KMS-11 (cell line): ENCODE data around the gene DLK2.

Experiments used
- H2AFZ ChIP-seq: fragments of 200-600 bp; sonication (generic); 2 replicates; pipeline ENCODE4 v1.6.1; 2016; ENCODE audit warnings: antibody characterized with exemption, mixed run types, low read depth
- H3K27ac ChIP-seq: fragments of 200-600 bp; sonication (generic); 2 replicates; pipeline ENCODE4 v1.6.1; 2016; ENCODE audit warnings: mild to moderate bottlenecking, mixed run types
- H3K27me3 ChIP-seq: fragments of 200-600 bp; sonication (generic); 2 replicates; pipeline ENCODE4 v1.6.1; 2017; ENCODE audit warnings: mild to moderate bottlenecking, low read depth, mixed run types, moderate library complexity; ENCODE audit not compliant: insufficient read depth
- H3K36me3 ChIP-seq: fragments of 200-600 bp; sonication (generic); 2 replicates; pipeline ENCODE4 v1.6.1; 2017; ENCODE audit warnings: mild to moderate bottlenecking, mixed run types; ENCODE audit not compliant: insufficient read depth
- H3K4me1 ChIP-seq: fragments of 200-600 bp; sonication (generic); 2 replicates; pipeline ENCODE4 v1.6.1; 2016; ENCODE audit warnings: mild to moderate bottlenecking, low read depth, mixed run types; ENCODE audit not compliant: poor library complexity, severe bottlenecking
- H3K4me2 ChIP-seq: fragments of 200-600 bp; sonication (generic); 2 replicates; pipeline ENCODE4 v1.7.0; 2016; ENCODE audit warnings: mild to moderate bottlenecking, mixed run types
- H3K4me3 ChIP-seq: fragments of 200-600 bp; sonication (generic); IDR thresholded peaks from 2 replicates; pipeline ENCODE4 v1.6.1; 2017; ENCODE audit warnings: low read depth, low read length, mixed read lengths; ENCODE audit not compliant: insufficient read depth
- H3K79me2 ChIP-seq: fragments of 200-600 bp; sonication (generic); 2 replicates; pipeline ENCODE4 v1.6.1; 2016; ENCODE audit warnings: low read depth, mixed run types; ENCODE audit not compliant: insufficient read depth
- H3K9ac ChIP-seq: fragments of 200-600 bp; sonication (generic); 2 replicates; pipeline ENCODE4 v1.6.1; 2016; ENCODE audit warnings: mild to moderate bottlenecking, mixed run types
- H4K20me1 ChIP-seq: fragments of 200-600 bp; sonication (generic); 2 replicates; pipeline ENCODE4 v1.6.1; 2016; ENCODE audit warnings: mild to moderate bottlenecking, mixed run types; ENCODE audit not compliant: insufficient read depth
- TF ChIP-seq, protein P1 (sequence below): fragments of 200-600 bp; sonication (generic); conservative IDR thresholded peaks from 2 replicates; pipeline ENCODE4 v1.6.1; 2017; ENCODE audit warnings: low read depth, mild to moderate bottlenecking, antibody characterized with exemption, low read length, moderate library complexity, mixed read lengths

Gene DLK2

DNA sequence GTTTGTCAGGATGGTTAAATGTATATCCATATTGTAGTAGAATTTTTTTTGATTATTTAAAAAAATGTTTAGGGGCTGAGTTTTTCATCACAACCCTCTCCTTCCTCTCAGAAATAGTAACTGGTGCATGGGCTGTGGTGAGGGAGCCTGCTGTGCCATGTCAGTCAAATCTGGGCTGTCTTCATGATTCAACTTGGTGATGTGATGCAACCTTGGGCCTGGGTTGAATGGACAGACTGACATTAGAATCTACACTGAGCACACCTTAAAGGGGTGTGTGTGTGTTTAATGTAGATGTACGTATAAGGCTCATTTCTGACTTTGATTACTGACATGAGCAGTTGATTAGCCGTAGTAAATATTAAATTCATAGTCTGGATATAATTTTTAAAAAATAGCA lies 25.7 kb upstream of the DLK2 start:
- H3K9ac ChIP-seq: no peak overlapping the region
- no peak overlapping the region for H3K4me2 ChIP-seq
- no peaks in the 10 kb centered on the region for H3K27me3 ChIP-seq
- TF ChIP-seq, protein P1, sequence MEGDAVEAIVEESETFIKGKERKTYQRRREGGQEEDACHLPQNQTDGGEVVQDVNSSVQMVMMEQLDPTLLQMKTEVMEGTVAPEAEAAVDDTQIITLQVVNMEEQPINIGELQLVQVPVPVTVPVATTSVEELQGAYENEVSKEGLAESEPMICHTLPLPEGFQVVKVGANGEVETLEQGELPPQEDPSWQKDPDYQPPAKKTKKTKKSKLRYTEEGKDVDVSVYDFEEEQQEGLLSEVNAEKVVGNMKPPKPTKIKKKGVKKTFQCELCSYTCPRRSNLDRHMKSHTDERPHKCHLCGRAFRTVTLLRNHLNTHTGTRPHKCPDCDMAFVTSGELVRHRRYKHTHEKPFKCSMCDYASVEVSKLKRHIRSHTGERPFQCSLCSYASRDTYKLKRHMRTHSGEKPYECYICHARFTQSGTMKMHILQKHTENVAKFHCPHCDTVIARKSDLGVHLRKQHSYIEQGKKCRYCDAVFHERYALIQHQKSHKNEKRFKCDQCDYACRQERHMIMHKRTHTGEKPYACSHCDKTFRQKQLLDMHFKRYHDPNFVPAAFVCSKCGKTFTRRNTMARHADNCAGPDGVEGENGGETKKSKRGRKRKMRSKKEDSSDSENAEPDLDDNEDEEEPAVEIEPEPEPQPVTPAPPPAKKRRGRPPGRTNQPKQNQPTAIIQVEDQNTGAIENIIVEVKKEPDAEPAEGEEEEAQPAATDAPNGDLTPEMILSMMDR: no peak
- H4K20me1 ChIP-seq: no peaks in the 10 kb centered on the region
- H2AFZ ChIP-seq: no peak overlapping the region
- H3K79me2 ChIP-seq: peaks cover 11% of the 10 kb centered on the region
- H3K4me3 ChIP-seq: no peak overlapping the region
- no peak overlapping the region for H3K27ac ChIP-seq
- no peaks in the 10 kb centered on the region for H3K36me3 ChIP-seq
- peaks cover 26% of the 10 kb centered on the region for H3K4me1 ChIP-seq

DNA sequence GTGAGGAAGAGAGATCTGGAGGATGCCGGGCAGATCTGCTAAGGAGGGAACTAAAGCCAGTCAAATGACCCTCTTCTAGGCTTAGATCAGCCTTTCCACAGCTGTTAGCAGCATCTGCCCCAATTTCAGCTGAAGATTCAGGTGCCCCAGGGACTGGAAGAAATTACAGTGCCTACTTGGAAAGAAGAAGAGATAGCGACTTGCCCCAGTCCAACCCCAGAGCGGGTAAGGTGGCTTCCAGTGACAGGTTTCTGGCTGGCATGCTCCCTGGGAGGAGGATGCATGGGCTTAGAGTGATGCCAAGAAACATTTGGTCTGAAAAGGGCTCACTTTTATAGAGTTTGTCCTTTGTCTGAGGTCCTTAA lies 22.6 kb upstream of the DLK2 start:
- H3K4me1 ChIP-seq: peaks cover 26% of the 10 kb centered on the region
- H3K4me2 ChIP-seq: peak overlapping the region; percentile 86

DNA sequence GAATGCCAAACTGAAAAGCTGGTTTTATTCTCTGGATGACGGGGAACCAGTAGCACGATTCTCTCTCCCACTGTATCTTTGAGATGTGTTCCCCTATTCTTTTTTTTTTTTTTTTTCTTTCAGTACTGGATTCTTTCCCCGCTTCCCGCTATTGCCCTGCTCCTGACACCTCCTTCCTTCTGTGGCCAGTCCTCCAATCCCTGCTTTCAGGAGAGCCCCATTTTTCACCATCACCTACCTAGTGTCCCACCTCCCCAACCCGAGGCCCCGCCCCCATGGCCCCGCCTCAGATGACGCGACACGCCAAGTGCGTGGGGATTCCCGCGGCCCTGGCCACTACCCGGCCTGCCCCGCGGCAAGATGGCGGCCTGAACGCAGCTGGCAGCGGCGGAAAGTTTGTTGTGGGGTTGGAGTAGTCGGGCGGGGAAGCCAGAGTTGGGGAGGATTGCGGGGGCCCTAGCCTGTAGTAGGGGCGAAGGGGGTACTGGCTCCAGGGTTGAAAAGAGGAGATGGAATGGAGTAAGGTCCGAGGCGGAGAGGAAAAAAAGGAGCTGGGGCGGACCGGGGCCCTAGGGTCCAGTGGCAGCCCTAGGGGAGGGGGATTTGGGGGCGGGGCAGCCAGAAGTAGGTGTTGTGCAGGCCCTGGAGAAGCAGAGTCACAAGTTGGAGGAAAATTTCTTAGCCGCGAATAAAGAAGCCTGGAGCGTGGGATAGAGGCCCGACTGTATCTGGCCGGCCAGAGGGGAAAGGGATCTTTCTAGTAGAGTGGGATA lies 22.1 kb upstream of the DLK2 start, which contains the start of gene TJAP1:
Gene TJAP1, plus strand, starts transcription at position 336 of the 773 bp plus-strand sequence. CDS start 21,432 bp downstream, outside the sequence.
- peak within 1 kb of the TSS; percentile 86 for H3K4me2 ChIP-seq
- peaks cover 26% of the 10 kb centered on the region for H3K4me1 ChIP-seq
- H3K4me3 ChIP-seq: no peak within 1 kb of the TSS
- H2AFZ ChIP-seq: peak within 1 kb of the TSS; percentile 94
- H4K20me1 ChIP-seq: no peaks in the 10 kb centered on the region
- peaks cover 11% of the 10 kb centered on the region for H3K79me2 ChIP-seq
- no peaks in the 10 kb centered on the region for H3K27me3 ChIP-seq
- H3K27ac ChIP-seq: peak within 1 kb of the TSS; percentile 43
- H3K9ac ChIP-seq: peak within 1 kb of the TSS; percentile 82
- no peaks in the 10 kb centered on the region for H3K36me3 ChIP-seq
- TF ChIP-seq, protein P1: no peak

More for the DNA sequence above, 22.6 kb upstream of the DLK2 start:
- Histone ChIP-seq H3K4me3 (no peak overlapping the region), H3K9ac (peak overlapping the region; percentile 82), H2AFZ (peak overlapping the region; percentile 94; the same call in 1 of the 2 replicates), H3K27ac (peak overlapping the region; percentile 43), H4K20me1 (no peaks in the 10 kb centered on the region), H3K27me3 (no peaks in the 10 kb centered on the region), H3K36me3 (no peaks in the 10 kb centered on the region), H3K79me2 (peaks cover 11% of the 10 kb centered on the region)
- TF ChIP-seq, protein P1: no peak

DNA sequence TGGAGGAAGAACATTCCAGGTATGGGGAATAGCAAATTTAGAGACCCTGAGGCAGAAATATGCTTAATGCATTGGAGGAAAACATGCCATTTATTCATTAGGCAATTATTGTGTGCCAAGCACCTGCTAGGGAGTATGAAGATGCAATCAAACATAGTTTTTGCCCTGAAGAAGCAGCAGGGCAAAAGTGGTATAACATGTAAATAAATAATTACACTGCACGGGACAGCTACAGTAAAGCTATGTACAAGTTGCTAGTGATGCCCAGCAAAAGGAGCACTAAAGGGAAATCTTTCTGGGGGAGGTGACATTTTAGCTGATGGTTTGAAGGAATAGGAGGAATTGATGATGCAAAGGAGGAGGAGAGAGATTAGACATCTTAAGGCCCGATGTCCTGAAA lies 21.4 kb upstream of the DLK2 start:
- no peak overlapping the region for H3K4me3 ChIP-seq
- TF ChIP-seq, protein P1: no peak
- no peaks in the 10 kb centered on the region for H4K20me1 ChIP-seq
- H3K79me2 ChIP-seq: peaks cover 11% of the 10 kb centered on the region
- H3K27me3 ChIP-seq: no peaks in the 10 kb centered on the region
- no peak overlapping the region; the same call in 1 of the 2 replicates for H3K27ac ChIP-seq
- H3K36me3 ChIP-seq: no peaks in the 10 kb centered on the region
- H3K4me1 ChIP-seq: peaks cover 26% of the 10 kb centered on the region
- peak overlapping the region; percentile 86 for H3K4me2 ChIP-seq
- 0 out of 2 replicates have a peak overlapping the region, but pooled peaks have one; percentile 82 for H3K9ac ChIP-seq
- peak overlapping the region; percentile 94 for H2AFZ ChIP-seq
